DOHH2 (cell line): ENCODE results near the gene PKIB.

Experiments
- H3F3A ChIP-seq: fragments of 200-600 bp; sonication (generic), shearing (Covaris generic); 2 replicates; pipeline ENCODE4 v1.6.0; 2016; ENCODE audit warnings: antibody characterized with exemption, mild to moderate bottlenecking; ENCODE audit not compliant: control insufficient read depth, insufficient read depth
- H3K27ac ChIP-seq: fragments of 200-600 bp; sonication (generic); 2 replicates; pipeline ENCODE4 v1.5.1; 2014; ENCODE audit warnings: low read depth, mild to moderate bottlenecking, low read length, moderate library complexity
- H3K27me3 ChIP-seq: fragments of 200-600 bp; sonication (generic); 2 replicates; pipeline ENCODE4 v1.6.1; 2014; ENCODE audit warnings: mild to moderate bottlenecking, low read length, mixed read lengths; ENCODE audit not compliant: control insufficient read depth
- H3K36me3 ChIP-seq: fragments of 200-600 bp; sonication (generic); 2 replicates; pipeline ENCODE4 v1.6.1; 2014; ENCODE audit warnings: mild to moderate bottlenecking, low read length, moderate library complexity, mixed read lengths; ENCODE audit not compliant: control insufficient read depth
- H3K4me1 ChIP-seq: fragments of 200-600 bp; sonication (generic); 2 replicates; pipeline ENCODE4 v1.6.1; 2014; ENCODE audit warnings: mild to moderate bottlenecking, low read length, mixed read lengths; ENCODE audit not compliant: control insufficient read depth
- H3K4me2 ChIP-seq: fragments of 200-600 bp; sonication (generic); 2 replicates; pipeline ENCODE4 v1.6.0; 2014; ENCODE audit warnings: mild to moderate bottlenecking, low read length, moderate library complexity
- H3K4me3 ChIP-seq: fragments of 200-600 bp; sonication (generic); 2 replicates; pipeline ENCODE4 v1.5.1; 2014; ENCODE audit warnings: mild to moderate bottlenecking, low read length, mixed read lengths
- H3K79me2 ChIP-seq: fragments of 200-600 bp; sonication (generic); 2 replicates; pipeline ENCODE4 v1.6.1; 2014; ENCODE audit warnings: mild to moderate bottlenecking, low read length, mixed read lengths; ENCODE audit not compliant: control insufficient read depth
- H3K9me2 ChIP-seq: fragments of 200-600 bp; sonication (generic); replicated peaks from 2 replicates; pipeline ENCODE4 v1.6.1; 2014; ENCODE audit warnings: mild to moderate bottlenecking, low read length, mixed read lengths; ENCODE audit not compliant: control insufficient read depth
- H3K9me3 ChIP-seq: fragments of 200-600 bp; sonication (generic); 2 replicates; pipeline ENCODE4 v1.6.1; 2014; ENCODE audit warnings: antibody characterized with exemption, low read length, mixed read lengths; ENCODE audit not compliant: control insufficient read depth, insufficient read depth
- H4K20me1 ChIP-seq: fragments of 200-600 bp; sonication (generic); 2 replicates; pipeline ENCODE4 v1.6.0; 2014; ENCODE audit warnings: low read depth, mild to moderate bottlenecking, antibody characterized with exemption, low read length, moderate library complexity; ENCODE audit not compliant: control insufficient read depth, insufficient read depth
- CTCF ChIP-seq: fragments of 200-600 bp; sonication (generic); IDR thresholded peaks from one replicate; pipeline ENCODE4 v1.5.1; 2014; ENCODE audit warnings: antibody characterized with exemption, mild to moderate bottlenecking, low read depth, low read length; ENCODE audit not compliant: poor library complexity, severe bottlenecking
- EZH2phosphoT487 ChIP-seq: fragments of 200-600 bp; sonication (generic); IDR thresholded peaks from 2 replicates; pipeline ENCODE4 v1.6.1; 2017; ENCODE audit warnings: borderline replicate concordance, mild to moderate bottlenecking, antibody characterized with exemption, low read length, moderate library complexity, mixed read lengths

The PKIB gene

GRCh38 chr6:122734529-122735395 lies 124.6 kb downstream of the PKIB start:
- TF ChIP-seq CTCF, result no peak
- TF ChIP-seq EZH2phosphoT487, result no peak
- Histone ChIP-seq H3K4me2 (no peak overlapping the region), H3K27ac (no peak overlapping the region)

GRCh38 chr6:122735582-122735981 lies 125.4 kb downstream of the PKIB start:
- Histone ChIP-seq H3K27me3 (no peaks in the 10 kb centered on the region; the same call in 1 of the 2 replicates), H3K9me3 (no peaks in the 10 kb centered on the region), H3K4me1 (no peaks in the 10 kb centered on the region), H3K27ac (no peak overlapping the region), H3K79me2 (no peaks in the 10 kb centered on the region), H3K4me3 (no peak overlapping the region), H3K9me2 (no peaks in the 10 kb centered on the region), H3K4me2 (no peak overlapping the region), H3F3A (no peaks in the 10 kb centered on the region), H3K36me3 (no peaks in the 10 kb centered on the region), H4K20me1 (no peaks in the 10 kb centered on the region)
- TF ChIP-seq EZH2phosphoT487, result no peak
- no peak for TF ChIP-seq CTCF

More at GRCh38 chr6:122734529-122735395, 124.6 kb downstream of the PKIB start:
- no peaks in the 10 kb centered on the region for H3K36me3 ChIP-seq
- no peaks in the 10 kb centered on the region for H3K4me1 ChIP-seq
- H3K4me3 ChIP-seq, result no peak overlapping the region
- H3K9me2 ChIP-seq, result no peaks in the 10 kb centered on the region
- H3K27me3 ChIP-seq, result no peaks in the 10 kb centered on the region; the same call in 1 of the 2 replicates
- no peaks in the 10 kb centered on the region for H3K79me2 ChIP-seq
- no peaks in the 10 kb centered on the region for H3F3A ChIP-seq
- H4K20me1 ChIP-seq, result no peaks in the 10 kb centered on the region
- H3K9me3 ChIP-seq, result no peaks in the 10 kb centered on the region

- Histone ChIP-seq H3K27ac (no peak overlapping the region), H3K4me1 (no peaks in the 10 kb centered on the region), H3F3A (no peaks in the 10 kb centered on the region), H4K20me1 (no peaks in the 10 kb centered on the region), H3K4me2 (no peak overlapping the region), H3K9me3 (no peaks in the 10 kb centered on the region), H3K79me2 (no peaks in the 10 kb centered on the region), H3K36me3 (no peaks in the 10 kb centered on the region), H3K9me2 (no peaks in the 10 kb centered on the region), H3K27me3 (no peaks in the 10 kb centered on the region; the same call in 1 of the 2 replicates), H3K4me3 (no peak overlapping the region)
- no peak for TF ChIP-seq EZH2phosphoT487
- no peak for TF ChIP-seq CTCF
These were observed 126.0 kb downstream of the PKIB start for GRCh38 chr6:122736163-122736562.
